Cardiac fibroblast (primary cell): Measurements from ENCODE around the gene TOMM20L.

ENCODE experiments used
- DNase-seq, 2 donors: peaks; one replicate each; pipeline versions ENCODE4 v3.0.0 to v3.0.0-alpha.2; 2010; ENCODE audit warnings: low read depth in 2 of 2
- H3K4me3 ChIP-seq, 2 donors: replicated peaks in 1 of 2; 1 replicate in 1 of 2; 2 replicates in 1 of 2; pipeline ENCODE4 v1.5.1; 2011; ENCODE audit warnings: low read depth in 2 of 2, low read length in 2 of 2, mild to moderate bottlenecking in 2 of 2, moderate library complexity in 1 of 2
- TF ChIP-seq, protein P1 (sequence below): IDR thresholded peaks from one replicate; pipeline ENCODE4 v1.5.1; 2011; ENCODE audit warnings: low read depth, mild to moderate bottlenecking, low read length, inconsistent platforms

Gene TOMM20L

DNA sequence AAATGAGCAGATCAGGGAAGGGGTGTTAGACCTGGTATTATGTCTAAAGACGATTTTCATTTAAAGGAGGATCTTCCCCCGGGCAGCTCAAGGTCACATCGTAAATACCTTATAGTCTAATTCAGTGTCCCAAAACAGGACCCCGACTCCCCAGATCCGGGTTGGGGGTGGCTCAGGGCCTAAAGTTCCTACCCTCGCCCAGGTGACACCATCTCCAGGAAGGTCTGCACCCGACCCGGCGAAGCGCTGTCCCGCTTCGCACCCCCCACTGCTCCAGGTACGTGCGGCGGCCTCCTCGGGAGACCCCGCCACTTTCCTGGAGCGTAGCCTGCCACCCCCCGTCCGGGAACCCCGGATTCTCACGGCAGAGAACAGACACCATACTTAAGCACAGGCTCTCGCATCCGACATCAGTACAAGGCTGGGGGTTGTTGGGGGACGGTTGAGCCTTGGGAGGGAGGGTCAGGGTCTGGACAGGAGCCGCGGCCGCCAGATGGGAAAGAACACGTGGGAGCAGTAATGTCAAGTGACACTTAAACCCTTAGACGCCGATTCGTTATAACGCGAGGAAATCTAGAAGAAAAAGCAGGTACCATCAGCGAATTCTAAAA, 31.0 kb downstream of the TOMM20L start:
- peak; percentile 80 for DNase-seq
- TF ChIP-seq, protein P1, sequence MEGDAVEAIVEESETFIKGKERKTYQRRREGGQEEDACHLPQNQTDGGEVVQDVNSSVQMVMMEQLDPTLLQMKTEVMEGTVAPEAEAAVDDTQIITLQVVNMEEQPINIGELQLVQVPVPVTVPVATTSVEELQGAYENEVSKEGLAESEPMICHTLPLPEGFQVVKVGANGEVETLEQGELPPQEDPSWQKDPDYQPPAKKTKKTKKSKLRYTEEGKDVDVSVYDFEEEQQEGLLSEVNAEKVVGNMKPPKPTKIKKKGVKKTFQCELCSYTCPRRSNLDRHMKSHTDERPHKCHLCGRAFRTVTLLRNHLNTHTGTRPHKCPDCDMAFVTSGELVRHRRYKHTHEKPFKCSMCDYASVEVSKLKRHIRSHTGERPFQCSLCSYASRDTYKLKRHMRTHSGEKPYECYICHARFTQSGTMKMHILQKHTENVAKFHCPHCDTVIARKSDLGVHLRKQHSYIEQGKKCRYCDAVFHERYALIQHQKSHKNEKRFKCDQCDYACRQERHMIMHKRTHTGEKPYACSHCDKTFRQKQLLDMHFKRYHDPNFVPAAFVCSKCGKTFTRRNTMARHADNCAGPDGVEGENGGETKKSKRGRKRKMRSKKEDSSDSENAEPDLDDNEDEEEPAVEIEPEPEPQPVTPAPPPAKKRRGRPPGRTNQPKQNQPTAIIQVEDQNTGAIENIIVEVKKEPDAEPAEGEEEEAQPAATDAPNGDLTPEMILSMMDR, result no peak
- H3K4me3 ChIP-seq, result peak overlapping the region; percentile 70 to 86

- TF ChIP-seq, protein P1, result no peak
- DNase-seq, result peak; percentile 99 to 100
- H3K4me3 ChIP-seq, result peak within 1 kb of the TSS; percentile 70 to 86
Measured at GRCh38 chr14:58427281-58428117, 31.8 kb downstream of the TOMM20L start, which contains the start of the genes KIAA0586 and TIMM9. Gene KIAA0586, plus strand, starts transcription at chr14:58427719. Its CDS starts 546 bp downstream, at chr14:58428265. Gene TIMM9, minus strand, starts transcription at chr14:58427531. Its CDS starts 15,586 bp downstream, at chr14:58411945.

GRCh38 chr14:58428118-58428683, 32.5 kb downstream of the TOMM20L start:
- TF ChIP-seq, protein P1, result no peak
- H3K4me3 ChIP-seq, result peak overlapping the region; percentile 70 to 86
- DNase-seq, result peak; percentile 60 to 71

GRCh38 chr14:58430156-58430555, 34.4 kb downstream of the TOMM20L start:
- peak; percentile 34 to 78 for DNase-seq
- H3K4me3 ChIP-seq, result no peak overlapping the region
- TF ChIP-seq, protein P1, result no peak

- no peak overlapping the region for H3K4me3 ChIP-seq
- DNase-seq, result no peak
- TF ChIP-seq, protein P1, result no peak
Measured at GRCh38 chr14:58439476-58439875, 43.7 kb downstream of the TOMM20L start.

DNA sequence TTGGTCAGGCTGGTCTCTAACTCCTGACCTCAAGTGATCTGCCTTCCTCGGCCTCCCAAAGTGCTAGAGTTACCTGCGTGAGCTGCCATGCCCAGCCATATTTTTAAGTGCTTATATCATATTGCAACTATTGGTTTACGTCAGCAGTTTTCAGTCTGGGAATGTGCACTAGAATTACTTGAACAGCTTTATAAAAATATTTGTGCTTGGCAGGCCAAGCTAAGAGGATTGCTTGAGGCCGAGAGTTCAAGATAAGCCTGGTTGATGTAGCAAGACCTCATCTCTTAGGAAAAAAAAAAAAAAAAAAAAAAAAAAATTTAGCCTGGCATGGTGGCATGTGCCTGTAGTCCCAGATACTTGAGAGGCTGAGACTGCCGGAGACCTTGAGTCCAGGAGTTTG, 48.9 kb downstream of the TOMM20L start:
- TF ChIP-seq, protein P1, result no peak
- no peak for DNase-seq
- H3K4me3 ChIP-seq, result no peak overlapping the region
